Measurements from ENCODE around the gene MMP17. TPM values are rescaled to one million over a fixed set of nuclear protein-coding genes. Genes with fewer than 3 reads are reported as not detected.
"Not testable (repeated sequence)": the region's sequence is repeated elsewhere in the genome, so short reads cannot be mapped to it uniquely, and the experiment has no call there.

The MMP17 gene
- total and polyA plus RNA-seq, 2 donors (not counting 3 experiments of a cell fraction or from before 2014, with no cell fraction given): 3.6 to 10.8 TPM

- no peak overlapping the region for H3K4me3 ChIP-seq (replicated peaks in 1 of 3; ENCODE audit: insufficient read depth in 1 of 3, low read depth in 1 of 3, low read length in 3 of 3)
- H3K36me3 ChIP-seq (ENCODE audit: control insufficient read depth in 2 of 2, extremely low read depth in 1 of 2, insufficient read depth in 2 of 2, low read length in 2 of 2): no peaks in the 10 kb centered on the region
- FAIRE-seq (no peak), DNase-seq (ENCODE audit: low read depth, low spot score) (no peak)
- H3K9me3 ChIP-seq (replicated peaks; ENCODE audit: control insufficient read depth, insufficient read depth, low read length): no peaks in the 10 kb centered on the region
- BruUV-seq (replicated peaks): no TSS peak
- ChIA-PET POLR2A (no interaction called here), CTCF (interaction anchor here (1.3 kb wide), 1 partner anchor 11 kb away, joined by 3 read pairs; no protein-coding TSS in a partner anchor)
- no peaks in the 10 kb centered on the region for H3K9me1 ChIP-seq (replicated peaks; ENCODE audit: control insufficient read depth, extremely low read depth, insufficient read depth, low read length)
- intact Hi-C loops (cut with micrococcal nuclease): no loop called here
- TF ChIP-seq MAX (IDR thresholded peaks at IDR 0.05; ENCODE audit: insufficient read depth, insufficient read length) (no peak), POLR2A (IDR thresholded peaks at IDR 0.05; ENCODE audit: low read depth, low read length) (no peak), EZH2 (IDR thresholded peaks at IDR 0.05; ENCODE audit: borderline replicate concordance, low read depth, low read length, severe bottlenecking) (no peak), GATA2 (IDR thresholded peaks at IDR 0.05; ENCODE audit: insufficient read depth, insufficient read length, low read depth, low read length) (no peak), POLR2AphosphoS5 (IDR thresholded peaks at IDR 0.05; ENCODE audit: insufficient read depth, low read depth, low read length) (no peak), FOS (IDR thresholded peaks at IDR 0.05; ENCODE audit: borderline replicate concordance, insufficient read depth, low read length) (no peak), CTCF (IDR thresholded peaks at IDR 0.05; ENCODE audit: extremely low read depth in 1 of 2, insufficient read depth in 1 of 2, low read depth in 1 of 2, low read length in 2 of 2) (no peak), MYC (IDR thresholded peaks at IDR 0.05; ENCODE audit: low read depth, low read length) (no peak), JUN (IDR thresholded peaks at IDR 0.05; ENCODE audit: borderline replicate concordance, insufficient read depth, insufficient read length, low read depth) (no peak)
- H3K4me1 ChIP-seq (ENCODE audit: control insufficient read depth, extremely low read depth, insufficient read depth, low read length): no peaks in the 10 kb centered on the region
- dilution Hi-C loops (cut with MboI; ENCODE audit: extremely low pct_ligation_motif_present, low sequenced_read_pairs): no loop called here
- no peaks in the 10 kb centered on the region for H3K79me2 ChIP-seq (ENCODE audit: control insufficient read depth, insufficient read depth, low read length)
- no peak overlapping the region for H3K27ac ChIP-seq (ENCODE audit: insufficient read depth, low read depth, low read length)
- H3K27me3 ChIP-seq (ENCODE audit: control insufficient read depth in 2 of 2, insufficient read depth in 2 of 2, low read length in 2 of 2): peaks cover 0 to 5% of the 10 kb centered on the region in 2 experiments
- H3K9ac ChIP-seq (replicated peaks; ENCODE audit: extremely low read depth, insufficient read depth, low read length): no peak overlapping the region
- H3K4me2 ChIP-seq (ENCODE audit: insufficient read depth, low read length): no peak overlapping the region
- no peaks in the 10 kb centered on the region for H4K20me1 ChIP-seq (replicated peaks; ENCODE audit: control insufficient read depth, extremely low read depth, insufficient read depth, low read length)
- H2AFZ ChIP-seq (ENCODE audit: low read depth, low read length): no peak overlapping the region
These were observed 55.3 kb downstream of the MMP17 start for GRCh38 chr12:131883521-131883900.

GRCh38 chr12:131885076-131885475 lies 56.9 kb downstream of the MMP17 start:
- dilution Hi-C loops (cut with MboI; ENCODE audit: extremely low pct_ligation_motif_present, low sequenced_read_pairs); H3K27ac ChIP-seq (ENCODE audit: insufficient read depth, low read depth, low read length); H3K9me1 ChIP-seq (replicated peaks; ENCODE audit: control insufficient read depth, extremely low read depth, insufficient read depth, low read length); H3K36me3 ChIP-seq (ENCODE audit: control insufficient read depth in 2 of 2, extremely low read depth in 1 of 2, insufficient read depth in 2 of 2, low read length in 2 of 2); H4K20me1 ChIP-seq (replicated peaks; ENCODE audit: control insufficient read depth, extremely low read depth, insufficient read depth, low read length); POLR2A ChIA-PET; H2AFZ ChIP-seq (ENCODE audit: low read depth, low read length); FAIRE-seq; H3K9ac ChIP-seq (replicated peaks; ENCODE audit: extremely low read depth, insufficient read depth, low read length); BruUV-seq (replicated peaks); DNase-seq (ENCODE audit: low read depth, low spot score); H3K79me2 ChIP-seq (ENCODE audit: control insufficient read depth, insufficient read depth, low read length); CTCF ChIA-PET; H3K4me2 ChIP-seq (ENCODE audit: insufficient read depth, low read length); intact Hi-C loops (cut with micrococcal nuclease); H3K4me3 ChIP-seq (replicated peaks in 1 of 3; ENCODE audit: insufficient read depth in 1 of 3, low read depth in 1 of 3, low read length in 3 of 3); H3K27me3 ChIP-seq (ENCODE audit: control insufficient read depth in 2 of 2, insufficient read depth in 2 of 2, low read length in 2 of 2); H3K4me1 ChIP-seq (ENCODE audit: control insufficient read depth, extremely low read depth, insufficient read depth, low read length); H3K9me3 ChIP-seq (replicated peaks; ENCODE audit: control insufficient read depth, insufficient read depth, low read length): not testable (repeated sequence)
